GM12878 (cell line): ENCODE measurements around the gene MKRN2. TPM values are rescaled to one million over a fixed set of nuclear protein-coding genes. Genes with fewer than 3 reads are reported as not detected.
"Not testable (repeated sequence)": the region's sequence is repeated elsewhere in the genome, so short reads cannot be mapped to it uniquely, and the experiment has no call there.

Experiments
- ATAC-seq: fragments of 200-7000 bp; cut with Tn5 transposase; 3 replicates; pipeline ENCODE4 v1.9.1; 2020; ENCODE audit warnings: mild to moderate bottlenecking, moderate library complexity
- BruUV-seq: library from RNA; stranded (reverse); fragments of 400-500 nt; replicated peaks from 2 replicates; lab custom pipeline; 2021; lab: Mats Ljungman, UMichigan
- CTCF ChIA-PET: fragments of 300-600 bp; sonication (Branson Sonifier 250); formaldehyde crosslinking; extraction: SDS; loops from one replicate; lab custom pipeline; 2021; ENCODE audit warnings: inconsistent platforms; lab: Yijun Ruan, JAX
- POLR2A ChIA-PET: fragments of 350-600 bp; formaldehyde crosslinking; extraction: SDS; loops from one replicate; lab custom pipeline; 2021; ENCODE audit warnings: inconsistent platforms; lab: Charles Lee
- RAD21 ChIA-PET: fragments of 300-600 bp; sonication (Branson Sonifier 250); formaldehyde crosslinking; loops from one replicate; lab custom pipeline; 2023; ENCODE audit warnings: antibody characterized with exemption; ENCODE audit not compliant: unreplicated experiment; lab: Charles Lee
- SMC1A ChIA-PET: fragments of 300-600 bp; sonication (Branson Sonifier 250); formaldehyde crosslinking; loops from one replicate; lab custom pipeline; 2023; ENCODE audit not compliant: unreplicated experiment, uncharacterized antibody; lab: Charles Lee
- DNase-seq: peaks from one replicate; pipeline ENCODE4 v3.0.0-alpha.2; 2011; ENCODE audit warnings: low read depth, low spot score
- FAIRE-seq: peaks from 3 replicates; lab custom pipeline; 2011; peaks lifted over from hg19 to GRCh38; lab: Jason Lieb, UNC
- H2AFZ ChIP-seq: 2 replicates; pipeline ENCODE4 v1.6.0; 2011; ENCODE audit warnings: low read depth, low read length, control low read depth; ENCODE audit not compliant: control insufficient read depth
- H3K27ac ChIP-seq: 2 replicates; pipeline ENCODE4 v1.5.1; 2011; ENCODE audit warnings: control low read depth; ENCODE audit not compliant: control insufficient read depth, insufficient read depth
- H3K27me3 ChIP-seq, 2 experiments: replicated peaks in 1 of 2; 2 replicates each; pipeline versions ENCODE4 v1.6.0 to v1.6.1; 2011; ENCODE audit warnings: low read length in 1 of 2; ENCODE audit not compliant: control insufficient read depth in 2 of 2, insufficient read depth in 2 of 2
- H3K36me3 ChIP-seq, 2 experiments: 2 replicates each; pipeline ENCODE4 v1.5.1; 2011; ENCODE audit warnings: low read length in 1 of 2; ENCODE audit not compliant: control insufficient read depth in 2 of 2, insufficient read depth in 2 of 2
- H3K4me1 ChIP-seq: 2 replicates; pipeline ENCODE4 v1.6.1; 2011; ENCODE audit warnings: mild to moderate bottlenecking, low read length, moderate library complexity, mixed read lengths; ENCODE audit not compliant: control insufficient read depth, insufficient read depth
- H3K4me2 ChIP-seq: 2 replicates; pipeline ENCODE4 v1.6.0; 2011; ENCODE audit warnings: control low read depth; ENCODE audit not compliant: control insufficient read depth, insufficient read depth
- H3K4me3 ChIP-seq: fragments of 200-600 bp; sonication (generic); 2 replicates; pipeline ENCODE4 v1.5.1; 2016
- H3K79me2 ChIP-seq: 2 replicates; pipeline ENCODE4 v1.6.0; 2011; ENCODE audit warnings: low read length; ENCODE audit not compliant: control insufficient read depth, insufficient read depth
- H3K9ac ChIP-seq: 2 replicates; pipeline ENCODE4 v1.8.0; 2011; ENCODE audit warnings: low read length, control low read depth, mixed read lengths; ENCODE audit not compliant: control insufficient read depth, insufficient read depth
- H3K9me3 ChIP-seq: replicated peaks from 3 replicates; pipeline ENCODE4 v1.5.1; 2011; ENCODE audit warnings: mild to moderate bottlenecking, low read length; ENCODE audit not compliant: control insufficient read depth, insufficient read depth
- H4K20me1 ChIP-seq: 2 replicates; pipeline ENCODE4 v1.6.0; 2011; ENCODE audit not compliant: control insufficient read depth, insufficient read depth
- RFX5 ChIP-seq: IDR thresholded peaks from 2 replicates; pipeline ENCODE4 v1.6.1; 2011; ENCODE audit warnings: low read depth, low read length, improper control_type of control experiment
- WGBS: methylation state at CpG from one replicate; pipeline ENCODE4 v1.1.6; 2016; ENCODE audit warnings: low lambda C conversion rate; ENCODE audit not compliant: insufficient replicate concordance, insufficient coverage; ENCODE audit errors: missing lambda C conversion rate; 5-methylcytosine and 5-hydroxymethylcytosine counted together
- in situ Hi-C: fragments of 300-500 bp; cut with MboI; formaldehyde crosslinking; loops from 9 replicates; pipeline ENCODE4 v1.14.3; 2018; ENCODE audit warnings: mixed read lengths
- intact Hi-C: fragments of 100-400 bp; cut with micrococcal nuclease; formaldehyde crosslinking; loops from one replicate; pipeline ENCODE4 v1.14.2; 2022; ENCODE audit not compliant: unreplicated experiment
- polyA plus RNA-seq, 11 experiments: library from polyadenylated mRNA; depleted of rRNA in 4 of 11; unstranded in 6 of 11; stranded (reverse) in 5 of 11; fragments of >200 nt; fragmentation: Nextera tagmentation in 4 of 11; fragmentation: Illumina TruSeq in 1 of 11; extraction: Ambion mirVana in 4 of 11; extraction: Trizol in 1 of 11; gene quantifications; 1 replicate in 1 of 11; 2 replicates in 10 of 11; pipeline versions ENCODE4 v1.2.1 to v1.2.3, GENCODE V29; 2011 to 2016; ENCODE audit warnings: inconsistent platforms in 2 of 11, missing spikeins in 2 of 11, low read depth in 1 of 11
- total RNA-seq, 4 experiments: library from RNA; depleted of rRNA in 3 of 4; stranded (reverse); fragments of >200 nt in 3 of 4; fragmentation: Illumina TruSeq in 1 of 4; extraction: Trizol in 1 of 4; gene quantifications; 2 replicates each; pipeline versions ENCODE4 v1.2.1 to v1.2.3, GENCODE V29; 2013 to 2021

The MKRN2 gene
- total and polyA plus RNA-seq, 10 of the 15 experiments (the other 5 are each of a cell fraction or from before 2014, with no cell fraction given): 15.4 to 40.7 (median 34.4) TPM

GRCh38 chr3:12624056-12624455 lies 67.2 kb downstream of the MKRN2 start:
- Histone ChIP-seq H4K20me1 (no peaks in the 10 kb centered on the region), H3K9me3 (no peaks in the 10 kb centered on the region; the same call in 2 of the 3 replicates), H3K9ac (no peak overlapping the region), H3K4me3 (no peak overlapping the region), H3K4me1 (peaks cover 20% of the 10 kb centered on the region), H3K4me2 (no peak overlapping the region), H3K36me3 (no peaks in the 10 kb centered on the region; a peak in 2 of 4 replicates), H3K79me2 (peaks cover 82% of the 10 kb centered on the region), H2AFZ (no peak overlapping the region), H3K27me3 (no peaks in the 10 kb centered on the region), H3K27ac (no peak overlapping the region)
- BruUV-seq: no TSS peak
- ATAC-seq (no peak), DNase-seq (no peak), FAIRE-seq (no peak)
- ChIA-PET CTCF (interaction anchor here (0.6 to 1.3 kb wide), 4 partner anchors 20 to 100 kb away, joined by 3 to 5 read pairs (median 3); no protein-coding TSS in a partner anchor), RAD21 (no interaction called here), SMC1A (interaction anchor here (1.5 to 4.2 kb wide), 4 partner anchors 9 to 37 kb away, joined by 4 to 35 read pairs (median 7); no protein-coding TSS in a partner anchor), POLR2A (no interaction called here)
- TF ChIP-seq RFX5: no peak
- 93% methylated on average over 5 of the region's 5 CpGs for WGBS
- intact Hi-C loops (no loop called here), in situ Hi-C loops (no loop called here)

- intact Hi-C loops: loop anchor here (5.0 kb wide), 1 partner anchor 37 kb away; the partner anchor contains the start of gene RAF1
- H4K20me1 ChIP-seq, H2AFZ ChIP-seq, BruUV-seq, RAD21 ChIA-PET, FAIRE-seq, H3K9ac ChIP-seq, DNase-seq, in situ Hi-C loops, H3K4me2 ChIP-seq, H3K27me3 ChIP-seq, H3K27ac ChIP-seq, ATAC-seq, H3K9me3 ChIP-seq, H3K36me3 ChIP-seq, H3K4me3 ChIP-seq: not testable (repeated sequence)
- SMC1A ChIA-PET: interaction anchor here (0.7 to 2.1 kb wide), 3 partner anchors 8 to 35 kb away, joined by 3 to 9 read pairs (median 4); no protein-coding TSS in a partner anchor
- WGBS: 95% methylated on average over 3 of the region's 3 CpGs
- POLR2A ChIA-PET: interaction anchor here (1.2 kb wide), 1 partner anchor 478 kb away, joined by 8 read pairs; no protein-coding TSS in a partner anchor
- peaks cover 87% of the 10 kb centered on the region for H3K79me2 ChIP-seq
- CTCF ChIA-PET: interaction anchor here (0.6 to 1.3 kb wide), 6 partner anchors 17 to 99 kb away, joined by 3 to 6 read pairs (median 3); no protein-coding TSS in a partner anchor
- peaks cover 20% of the 10 kb centered on the region for H3K4me1 ChIP-seq
Observed at GRCh38 chr3:12624964-12625363, 68.1 kb downstream of the MKRN2 start.
